GM23248 (cell line): ENCODE results near the gene RAB8B. TPM values are rescaled to one million over a fixed set of nuclear protein-coding genes. Genes with fewer than 3 reads are reported as not detected.

Experiments used
- DNase-seq: peaks from one replicate; pipeline ENCODE4 v3.0.0-alpha.2; 2015
- H2AFZ ChIP-seq: fragments of 200-600 bp; sonication (generic); 2 replicates; pipeline ENCODE4 v1.6.1; 2016; ENCODE audit warnings: antibody characterized with exemption
- H3F3A ChIP-seq: fragments of 200-600 bp; sonication (generic); 2 replicates; pipeline ENCODE4 v1.6.1; 2016; ENCODE audit warnings: mild to moderate bottlenecking, antibody characterized with exemption, mixed run types; ENCODE audit not compliant: insufficient read depth
- H3K27ac ChIP-seq: fragments of 200-600 bp; sonication (generic); 2 replicates; pipeline ENCODE4 v1.5.1; 2016; ENCODE audit warnings: mild to moderate bottlenecking
- H3K27me3 ChIP-seq: fragments of 200-600 bp; sonication (generic); replicated peaks from 2 replicates; pipeline ENCODE4 v1.6.1; 2016; ENCODE audit warnings: mild to moderate bottlenecking; ENCODE audit not compliant: insufficient read depth
- H3K36me3 ChIP-seq: fragments of 200-600 bp; sonication (generic); 2 replicates; pipeline ENCODE4 v1.6.1; 2016; ENCODE audit warnings: low read depth, mild to moderate bottlenecking
- H3K4me1 ChIP-seq: fragments of 200-600 bp; sonication (generic); 2 replicates; pipeline ENCODE4 v1.6.1; 2016; ENCODE audit warnings: mild to moderate bottlenecking; ENCODE audit not compliant: insufficient read depth
- H3K4me2 ChIP-seq: fragments of 200-600 bp; sonication (generic); one replicate; pipeline ENCODE4 v1.6.1; 2016; ENCODE audit warnings: mild to moderate bottlenecking; ENCODE audit not compliant: unreplicated experiment
- H3K4me3 ChIP-seq: fragments of 200-600 bp; sonication (generic); 2 replicates; pipeline ENCODE4 v1.5.1; 2016; ENCODE audit warnings: mild to moderate bottlenecking
- H3K79me2 ChIP-seq: fragments of 200-600 bp; sonication (generic); 2 replicates; pipeline ENCODE4 v1.6.1; 2016; ENCODE audit warnings: mild to moderate bottlenecking; ENCODE audit not compliant: insufficient read depth
- H3K9ac ChIP-seq: fragments of 200-600 bp; sonication (generic); 2 replicates; pipeline ENCODE4 v1.6.1; 2016; ENCODE audit warnings: mild to moderate bottlenecking
- H3K9me2 ChIP-seq: fragments of 200-600 bp; sonication (generic); 2 replicates; pipeline ENCODE4 v1.6.1; 2016; ENCODE audit warnings: mixed run types, mild to moderate bottlenecking, moderate library complexity; ENCODE audit not compliant: insufficient read depth
- H3K9me3 ChIP-seq: fragments of 200-600 bp; sonication (generic); one replicate; pipeline ENCODE4 v1.6.1; 2017; ENCODE audit warnings: low read depth
- H4K20me1 ChIP-seq: fragments of 200-600 bp; sonication (generic); 2 replicates; pipeline ENCODE4 v1.6.0; 2016; ENCODE audit not compliant: insufficient read depth
- EZH2 ChIP-seq: fragments of 200-600 bp; sonication (generic); IDR thresholded peaks from 2 replicates; pipeline ENCODE4 v1.6.1; 2018; ENCODE audit warnings: antibody characterized with exemption, mild to moderate bottlenecking; ENCODE audit not compliant: insufficient read depth, poor library complexity, severe bottlenecking
- EZH2phosphoT487 ChIP-seq: fragments of 200-600 bp; sonication (generic); IDR thresholded peaks from 2 replicates; pipeline ENCODE4 v1.6.1; 2018; ENCODE audit warnings: antibody characterized with exemption, moderate library complexity, mild to moderate bottlenecking, low read depth; ENCODE audit not compliant: insufficient read depth
- WGBS, 2 experiments: methylation state at CpG; one replicate each; pipeline ENCODE4 v1.1.6; 2015 to 2017; ENCODE audit warnings: low lambda C conversion rate in 2 of 2, low coverage in 1 of 2; ENCODE audit errors: missing lambda C conversion rate in 2 of 2; 5-methylcytosine and 5-hydroxymethylcytosine counted together
- in situ Hi-C: fragments of 300-500 bp; cut with MboI; formaldehyde crosslinking; loops from 2 replicates; pipeline ENCODE4 v1.15.0; 2020
- polyA plus RNA-seq: library from polyadenylated mRNA; unstranded; fragments of >200 nt; fragmentation: Nextera tagmentation; extraction: Ambion mirVana; gene quantifications from 2 replicates; pipeline ENCODE4 v1.2.1, GENCODE V29; 2016
- total RNA-seq: library from RNA; depleted of rRNA; stranded (reverse); fragments of >200 nt; shearing (Covaris generic); gene quantifications from 2 replicates; pipeline ENCODE4 v1.2.3, GENCODE V29; 2014

Gene RAB8B
- total and polyA plus RNA-seq, 2 experiments from 2014 or later = 43.6 to 54.3 TPM

GRCh38 chr15:63165166-63165859, 24.1 kb upstream of the RAB8B start:
- Histone ChIP-seq H3K4me1 (peaks cover 12% of the 10 kb centered on the region), H3K9me2 (no peaks in the 10 kb centered on the region), H3K9me3 (no peaks in the 10 kb centered on the region), H3K27me3 (no peaks in the 10 kb centered on the region), H3K27ac (no peak overlapping the region), H3K4me3 (no peak overlapping the region), H3K4me2 (peak overlapping the region; percentile 49), H4K20me1 (no peaks in the 10 kb centered on the region), H3K9ac (no peak overlapping the region), H3F3A (peaks cover 11% of the 10 kb centered on the region), H2AFZ (no peak overlapping the region), H3K79me2 (no peaks in the 10 kb centered on the region), H3K36me3 (no peaks in the 10 kb centered on the region)
- no peak for TF ChIP-seq EZH2
- TF ChIP-seq EZH2phosphoT487 = no peak
- WGBS, 2 experiments = 77 to 78% methylated on average over 6 of the region's 6 CpGs
- in situ Hi-C loops = loop anchor here (25.0 kb wide), 1 partner anchor 247 kb away; no protein-coding TSS in a partner anchor
- peak; percentile 23 for DNase-seq

DNA sequence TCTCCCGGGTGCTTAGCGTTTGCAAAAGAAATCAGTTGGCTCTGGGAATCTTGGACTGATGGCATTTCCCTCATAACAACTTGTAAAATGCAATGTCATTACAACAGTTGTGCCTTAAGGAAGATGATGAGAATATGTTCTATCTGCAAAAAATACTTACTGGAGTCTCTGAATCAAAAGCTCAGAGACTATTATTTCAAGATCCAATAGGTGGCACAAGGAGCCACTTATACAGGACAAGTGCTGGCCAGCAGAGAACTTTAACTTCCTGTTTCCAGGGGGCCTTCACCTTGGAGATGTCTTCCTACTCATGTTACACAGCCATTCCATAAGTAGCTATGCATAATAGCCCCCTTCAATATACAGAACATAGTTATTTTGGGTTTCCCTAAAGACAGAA, 23.2 kb upstream of the RAB8B start:
- no peak overlapping the region for H3K9ac ChIP-seq
- H3K4me2 ChIP-seq = no peak overlapping the region
- peaks cover 12% of the 10 kb centered on the region for H3K4me1 ChIP-seq
- H2AFZ ChIP-seq = no peak overlapping the region
- no peaks in the 10 kb centered on the region for H3K9me2 ChIP-seq
- H3K9me3 ChIP-seq = no peaks in the 10 kb centered on the region
- H3F3A ChIP-seq = peaks cover 11% of the 10 kb centered on the region
- H3K27ac ChIP-seq = no peak overlapping the region
- WGBS, 2 experiments = 63 to 64% methylated on average over 2 of the region's 2 CpGs
- H3K4me3 ChIP-seq = no peak overlapping the region
- TF ChIP-seq EZH2phosphoT487 = no peak
- TF ChIP-seq EZH2 = no peak
- H3K79me2 ChIP-seq = no peaks in the 10 kb centered on the region
- no peaks in the 10 kb centered on the region for H3K36me3 ChIP-seq
- H4K20me1 ChIP-seq = no peaks in the 10 kb centered on the region
- in situ Hi-C loops = loop anchor here (25.0 kb wide), 1 partner anchor 246 kb away; no protein-coding TSS in a partner anchor
- no peaks in the 10 kb centered on the region for H3K27me3 ChIP-seq
- DNase-seq = peak; percentile 38

- in situ Hi-C loops = loop anchor here (25.0 kb wide), 1 partner anchor 243 kb away; no protein-coding TSS in a partner anchor
Measured at GRCh38 chr15:63169788-63170187, 19.6 kb upstream of the RAB8B start.

DNA sequence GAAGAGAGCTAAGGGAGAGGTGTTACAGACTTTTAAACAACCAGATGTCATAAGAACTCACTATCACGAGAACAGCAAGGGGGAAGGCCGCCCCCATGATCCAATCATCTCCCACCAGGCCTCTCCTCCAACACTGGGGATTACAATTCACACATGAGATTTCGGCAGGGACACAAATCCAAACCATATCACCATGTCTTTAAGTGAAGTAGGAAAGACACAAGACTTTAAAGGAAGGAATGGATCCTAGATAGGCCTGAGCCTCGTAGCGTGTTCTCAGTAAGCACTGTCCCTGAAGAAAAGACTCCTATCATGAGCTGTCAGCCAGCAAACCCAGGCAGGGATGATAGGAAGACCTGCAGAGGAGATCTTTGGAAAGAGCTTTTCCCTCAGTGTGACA, 17.0 kb upstream of the RAB8B start:
- 89% methylated on average over 5 of the region's 5 CpGs for WGBS, 2 experiments
- H3K79me2 ChIP-seq = no peaks in the 10 kb centered on the region
- H2AFZ ChIP-seq = no peak overlapping the region
- H3K36me3 ChIP-seq = no peaks in the 10 kb centered on the region
- no peak overlapping the region for H3K27ac ChIP-seq
- no peak overlapping the region for H3K4me3 ChIP-seq
- H4K20me1 ChIP-seq = no peaks in the 10 kb centered on the region
- H3K4me1 ChIP-seq = peaks cover 12% of the 10 kb centered on the region; the same call in 1 of the 2 replicates
- no peak overlapping the region for H3K4me2 ChIP-seq
- no peaks in the 10 kb centered on the region for H3K27me3 ChIP-seq
- DNase-seq = no peak
- TF ChIP-seq EZH2phosphoT487 (no peak), EZH2 (no peak)
- in situ Hi-C loops = loop anchor here (25.0 kb wide), 1 partner anchor 240 kb away; no protein-coding TSS in a partner anchor
- no peak overlapping the region for H3K9ac ChIP-seq
- H3K9me2 ChIP-seq = no peaks in the 10 kb centered on the region
- peaks cover 15% of the 10 kb centered on the region; the same call in 1 of the 2 replicates for H3F3A ChIP-seq
- H3K9me3 ChIP-seq = no peaks in the 10 kb centered on the region

More at GRCh38 chr15:63169788-63170187, 19.6 kb upstream of the RAB8B start:
- Histone ChIP-seq H4K20me1 (no peaks in the 10 kb centered on the region), H3K27ac (no peak overlapping the region), H3K27me3 (no peaks in the 10 kb centered on the region), H2AFZ (no peak overlapping the region), H3K79me2 (no peaks in the 10 kb centered on the region), H3K4me1 (peaks cover 12% of the 10 kb centered on the region), H3K36me3 (no peaks in the 10 kb centered on the region), H3K4me3 (no peak overlapping the region), H3F3A (peaks cover 11% of the 10 kb centered on the region), H3K4me2 (no peak overlapping the region), H3K9me2 (no peaks in the 10 kb centered on the region), H3K9ac (no peak overlapping the region), H3K9me3 (no peaks in the 10 kb centered on the region)
- no peak for TF ChIP-seq EZH2phosphoT487
- 80 to 85% methylated on average over 2 of the region's 2 CpGs for WGBS, 2 experiments
- no peak for DNase-seq
